Measurements from ENCODE around the gene SOX13.

- TF ChIP-seq CTCF (IDR thresholded peaks at IDR 0.05) (no peak), POLR2A (IDR thresholded peaks at IDR 0.05) (no peak)
Measured at GRCh38 chr1:204108312-204109141, 35.6 kb downstream of the SOX13 start.
